ENCODE measurements around the gene GATM. TPM values are rescaled to one million over a fixed set of nuclear protein-coding genes. Genes with fewer than 3 reads are reported as not detected.

The GATM gene
- total and polyA plus RNA-seq, 10 of the 15 experiments (the other 5 are each of a cell fraction or from before 2014, with no cell fraction given) = 11.7 to 83.1 (median 38.2) TPM

DNA sequence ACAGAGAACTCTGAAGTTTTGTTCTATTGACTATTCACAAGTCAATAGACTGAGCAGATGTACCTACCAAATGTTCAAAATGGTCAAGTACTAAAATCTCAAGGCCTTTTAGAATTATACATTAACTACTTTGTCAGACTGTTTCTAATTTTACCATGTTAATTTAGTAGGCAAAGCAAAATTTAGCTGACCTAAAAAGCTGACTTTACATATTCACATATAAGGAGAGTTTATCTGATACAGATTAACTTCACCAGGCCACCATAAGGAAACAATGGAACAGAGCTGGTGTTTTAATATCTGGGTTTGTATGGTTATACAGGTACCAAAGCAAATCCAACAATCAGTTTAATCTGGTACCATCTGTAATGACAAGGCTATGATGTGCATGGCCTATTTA lies 15.9 kb downstream of the GATM start:
- FAIRE-seq = no peak
- H3K9ac ChIP-seq (ENCODE audit: control insufficient read depth, insufficient read depth, low read length) = no peak overlapping the region
- RAD21 ChIA-PET (ENCODE audit: unreplicated experiment) = no interaction called here
- DNase-seq (ENCODE audit: low read depth, low spot score) = no peak
- BruUV-seq (replicated peaks) = no TSS peak
- ATAC-seq = no peak
- no peaks in the 10 kb centered on the region for H3K9me3 ChIP-seq (replicated peaks; ENCODE audit: control insufficient read depth, insufficient read depth, low read length)
- POLR2A ChIA-PET = interaction anchor here (1.0 to 1.4 kb wide), 2 partner anchors 10 kb away, joined by 3 to 7 read pairs; no protein-coding TSS in a partner anchor
- TF ChIP-seq ZNF217 (IDR thresholded peaks at IDR 0.05) (no peak), NR2C1 (IDR thresholded peaks at IDR 0.05) (no peak), JUNB (IDR thresholded peaks at IDR 0.05) (no peak), SRF (IDR thresholded peaks at IDR 0.05; ENCODE audit: low read depth in 2 of 2, low read length in 2 of 2) (no peak), EP300 (IDR thresholded peaks at IDR 0.05; ENCODE audit: borderline replicate concordance in 1 of 2, control insufficient read depth in 1 of 2, low read depth in 2 of 2, low read length in 2 of 2) (no peak), IKZF2 (IDR thresholded peaks at IDR 0.05) (no peak), TCF3 (IDR thresholded peaks at IDR 0.05; ENCODE audit: borderline replicate concordance, insufficient read depth, low read depth, low read length) (no peak)
- TF ChIP-seq, protein P1, sequence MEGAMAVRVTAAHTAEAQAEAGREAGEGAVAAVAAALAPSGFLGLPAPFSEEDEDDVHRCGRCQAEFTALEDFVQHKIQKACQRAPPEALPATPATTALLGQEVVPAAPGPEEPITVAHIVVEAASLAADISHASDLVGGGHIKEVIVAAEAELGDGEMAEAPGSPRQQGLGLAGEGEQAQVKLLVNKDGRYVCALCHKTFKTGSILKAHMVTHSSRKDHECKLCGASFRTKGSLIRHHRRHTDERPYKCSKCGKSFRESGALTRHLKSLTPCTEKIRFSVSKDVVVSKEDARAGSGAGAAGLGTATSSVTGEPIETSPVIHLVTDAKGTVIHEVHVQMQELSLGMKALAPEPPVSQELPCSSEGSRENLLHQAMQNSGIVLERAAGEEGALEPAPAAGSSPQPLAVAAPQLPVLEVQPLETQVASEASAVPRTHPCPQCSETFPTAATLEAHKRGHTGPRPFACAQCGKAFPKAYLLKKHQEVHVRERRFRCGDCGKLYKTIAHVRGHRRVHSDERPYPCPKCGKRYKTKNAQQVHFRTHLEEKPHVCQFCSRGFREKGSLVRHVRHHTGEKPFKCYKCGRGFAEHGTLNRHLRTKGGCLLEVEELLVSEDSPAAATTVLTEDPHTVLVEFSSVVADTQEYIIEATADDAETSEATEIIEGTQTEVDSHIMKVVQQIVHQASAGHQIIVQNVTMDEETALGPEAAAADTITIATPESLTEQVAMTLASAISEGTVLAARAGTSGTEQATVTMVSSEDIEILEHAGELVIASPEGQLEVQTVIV (IDR thresholded peaks at IDR 0.05; ENCODE audit: borderline replicate concordance, partially characterized antibody) = no peak
- TF ChIP-seq, protein P2, sequence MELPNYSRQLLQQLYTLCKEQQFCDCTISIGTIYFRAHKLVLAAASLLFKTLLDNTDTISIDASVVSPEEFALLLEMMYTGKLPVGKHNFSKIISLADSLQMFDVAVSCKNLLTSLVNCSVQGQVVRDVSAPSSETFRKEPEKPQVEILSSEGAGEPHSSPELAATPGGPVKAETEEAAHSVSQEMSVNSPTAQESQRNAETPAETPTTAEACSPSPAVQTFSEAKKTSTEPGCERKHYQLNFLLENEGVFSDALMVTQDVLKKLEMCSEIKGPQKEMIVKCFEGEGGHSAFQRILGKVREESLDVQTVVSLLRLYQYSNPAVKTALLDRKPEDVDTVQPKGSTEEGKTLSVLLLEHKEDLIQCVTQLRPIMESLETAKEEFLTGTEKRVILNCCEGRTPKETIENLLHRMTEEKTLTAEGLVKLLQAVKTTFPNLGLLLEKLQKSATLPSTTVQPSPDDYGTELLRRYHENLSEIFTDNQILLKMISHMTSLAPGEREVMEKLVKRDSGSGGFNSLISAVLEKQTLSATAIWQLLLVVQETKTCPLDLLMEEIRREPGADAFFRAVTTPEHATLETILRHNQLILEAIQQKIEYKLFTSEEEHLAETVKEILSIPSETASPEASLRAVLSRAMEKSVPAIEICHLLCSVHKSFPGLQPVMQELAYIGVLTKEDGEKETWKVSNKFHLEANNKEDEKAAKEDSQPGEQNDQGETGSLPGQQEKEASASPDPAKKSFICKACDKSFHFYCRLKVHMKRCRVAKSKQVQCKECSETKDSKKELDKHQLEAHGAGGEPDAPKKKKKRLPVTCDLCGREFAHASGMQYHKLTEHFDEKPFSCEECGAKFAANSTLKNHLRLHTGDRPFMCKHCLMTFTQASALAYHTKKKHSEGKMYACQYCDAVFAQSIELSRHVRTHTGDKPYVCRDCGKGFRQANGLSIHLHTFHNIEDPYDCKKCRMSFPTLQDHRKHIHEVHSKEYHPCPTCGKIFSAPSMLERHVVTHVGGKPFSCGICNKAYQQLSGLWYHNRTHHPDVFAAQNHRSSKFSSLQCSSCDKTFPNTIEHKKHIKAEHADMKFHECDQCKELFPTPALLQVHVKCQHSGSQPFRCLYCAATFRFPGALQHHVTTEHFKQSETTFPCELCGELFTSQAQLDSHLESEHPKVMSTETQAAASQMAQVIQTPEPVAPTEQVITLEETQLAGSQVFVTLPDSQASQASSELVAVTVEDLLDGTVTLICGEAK (IDR thresholded peaks at IDR 0.05; ENCODE audit: borderline replicate concordance) = no peak
- TF ChIP-seq, protein P3, sequence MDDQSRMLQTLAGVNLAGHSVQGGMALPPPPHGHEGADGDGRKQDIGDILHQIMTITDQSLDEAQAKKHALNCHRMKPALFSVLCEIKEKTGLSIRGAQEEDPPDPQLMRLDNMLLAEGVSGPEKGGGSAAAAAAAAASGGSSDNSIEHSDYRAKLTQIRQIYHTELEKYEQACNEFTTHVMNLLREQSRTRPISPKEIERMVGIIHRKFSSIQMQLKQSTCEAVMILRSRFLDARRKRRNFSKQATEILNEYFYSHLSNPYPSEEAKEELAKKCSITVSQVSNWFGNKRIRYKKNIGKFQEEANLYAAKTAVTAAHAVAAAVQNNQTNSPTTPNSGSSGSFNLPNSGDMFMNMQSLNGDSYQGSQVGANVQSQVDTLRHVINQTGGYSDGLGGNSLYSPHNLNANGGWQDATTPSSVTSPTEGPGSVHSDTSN (IDR thresholded peaks at IDR 0.05; ENCODE audit: insufficient replicate concordance, low read depth, low read length) = no peak
- H3K4me2 ChIP-seq (ENCODE audit: control insufficient read depth, insufficient read depth) = no peak overlapping the region
- H3K27ac ChIP-seq (ENCODE audit: control insufficient read depth, insufficient read depth) = no peak overlapping the region
- CTCF ChIA-PET = interaction anchor here (1.3 to 2.8 kb wide), 5 partner anchors 14 to 194 kb away, joined by 3 to 8 read pairs (median 5); no protein-coding TSS in a partner anchor
- H2AFZ ChIP-seq (ENCODE audit: control insufficient read depth, low read depth, low read length) = no peak overlapping the region
- no peaks in the 10 kb centered on the region for H3K27me3 ChIP-seq (replicated peaks in 1 of 2; ENCODE audit: control insufficient read depth in 2 of 2, insufficient read depth in 2 of 2, low read length in 1 of 2)
- H3K79me2 ChIP-seq (ENCODE audit: control insufficient read depth, insufficient read depth, low read length) = no peaks in the 10 kb centered on the region
- no peaks in the 10 kb centered on the region for H3K4me1 ChIP-seq (ENCODE audit: control insufficient read depth, insufficient read depth, low read length)
- H4K20me1 ChIP-seq (ENCODE audit: control insufficient read depth, insufficient read depth) = no peaks in the 10 kb centered on the region
- H3K36me3 ChIP-seq (ENCODE audit: control insufficient read depth in 2 of 2, insufficient read depth in 2 of 2, low read length in 1 of 2) = peaks cover 0 to 12% of the 10 kb centered on the region in 2 experiments; a peak in 2 of 4 replicates
- SMC1A ChIA-PET (ENCODE audit: uncharacterized antibody, unreplicated experiment) = interaction anchor here (1.5 to 2.1 kb wide), 3 partner anchors 10 to 21 kb away, joined by 5 to 14 read pairs (median 9); no protein-coding TSS in a partner anchor
- intact Hi-C loops (cut with micrococcal nuclease; ENCODE audit: unreplicated experiment) (no loop called here), in situ Hi-C loops (cut with MboI) (no loop called here)
- H3K4me3 ChIP-seq = no peak overlapping the region

All from GM12878 (cell line).